Right forelimb (tissue), 1 donor: Measurements from ENCODE around the gene OR6C65.
"Not testable (repeated sequence)": the region's sequence is repeated elsewhere in the genome, so short reads cannot be mapped to it uniquely, and the experiment has no call there.

Experiments
- DNase-seq: peaks from one replicate; pipeline ENCODE4 v3.0.0-alpha.2; 2018

Gene OR6C65

GRCh38 chr12:55400229-55400628 is at the start of gene OR6C65:
Gene OR6C65, plus strand, starts transcription at chr12:55400529. Its CDS starts 0 bp downstream, at chr12:55400529.
- DNase-seq, result no peak

DNA sequence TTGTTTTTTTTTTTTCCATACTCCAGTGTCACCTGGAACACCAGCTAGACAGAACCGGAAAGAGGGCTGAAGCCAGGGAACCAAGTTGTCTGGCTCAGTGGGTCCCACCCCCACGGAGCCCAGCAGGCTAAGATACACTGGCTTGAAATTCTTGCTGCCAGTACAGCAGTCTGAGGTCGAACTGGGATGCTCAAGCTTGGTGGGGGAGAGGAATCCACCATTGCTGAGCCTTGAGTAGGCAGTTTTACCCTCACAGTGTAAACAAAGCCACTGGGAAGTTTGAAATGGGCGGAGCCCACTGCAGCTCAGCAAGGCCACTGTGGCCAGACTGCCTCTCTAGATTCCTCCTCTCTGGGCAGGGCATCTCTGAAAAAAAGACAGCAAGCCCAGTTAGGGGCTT is 45.0 kb upstream of the OR6C65 start:
- not testable (repeated sequence) for DNase-seq

GRCh38 chr12:55362675-55363074 is 37.7 kb upstream of the OR6C65 start, which contains the start of gene OR6C75:
Gene OR6C75, plus strand, starts transcription at chr12:55362975. Its CDS starts 2,136 bp downstream, at chr12:55365111.
- no peak for DNase-seq

DNA sequence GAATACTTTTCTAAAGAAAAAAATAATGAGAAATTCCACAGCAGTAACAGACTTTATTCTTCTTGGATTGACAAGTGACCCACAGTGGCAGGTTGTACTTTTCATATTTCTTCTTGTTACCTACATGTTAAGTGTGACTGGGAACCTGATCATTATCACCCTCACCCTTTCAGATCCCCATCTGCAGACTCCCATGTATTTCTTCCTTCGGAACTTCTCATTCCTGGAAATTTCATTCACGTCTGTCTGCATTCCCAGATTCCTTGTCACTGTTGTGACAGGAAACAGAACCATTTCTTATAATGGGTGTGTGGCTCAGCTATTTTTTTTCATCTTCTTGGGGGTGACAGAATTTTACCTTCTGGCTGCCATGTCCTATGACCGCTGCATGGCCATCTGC is 35.2 kb upstream of the OR6C65 start:
- DNase-seq, result no peak

GRCh38 chr12:55372521-55372920 is 27.8 kb upstream of the OR6C65 start:
- no peak for DNase-seq

DNA sequence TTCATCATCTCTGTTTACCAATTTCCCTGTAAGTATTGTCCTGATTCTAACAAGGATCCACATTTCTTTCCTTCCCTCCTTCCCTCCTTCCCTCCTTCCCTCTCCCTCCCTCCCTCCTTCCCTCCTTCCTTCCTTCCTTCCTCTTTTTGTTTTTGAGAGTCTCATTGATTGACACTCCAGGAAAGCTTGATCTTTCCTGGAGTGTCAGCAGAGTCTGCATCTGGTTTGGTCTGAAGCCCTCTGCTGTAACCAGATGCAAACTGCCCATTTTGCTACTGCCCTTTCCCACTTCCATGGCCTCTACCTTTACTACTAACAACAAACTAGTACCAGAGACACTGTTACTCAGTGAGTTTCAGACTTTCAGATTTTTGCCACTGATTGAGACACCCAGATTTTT is 14.4 kb upstream of the OR6C65 start:
- no peak for DNase-seq

GRCh38 chr12:55392032-55392795 is 8.1 kb upstream of the OR6C65 start:
- DNase-seq, result no peak

- no peak for DNase-seq
Observed at GRCh38 chr12:55396326-55396725, 4.0 kb upstream of the OR6C65 start.

DNA sequence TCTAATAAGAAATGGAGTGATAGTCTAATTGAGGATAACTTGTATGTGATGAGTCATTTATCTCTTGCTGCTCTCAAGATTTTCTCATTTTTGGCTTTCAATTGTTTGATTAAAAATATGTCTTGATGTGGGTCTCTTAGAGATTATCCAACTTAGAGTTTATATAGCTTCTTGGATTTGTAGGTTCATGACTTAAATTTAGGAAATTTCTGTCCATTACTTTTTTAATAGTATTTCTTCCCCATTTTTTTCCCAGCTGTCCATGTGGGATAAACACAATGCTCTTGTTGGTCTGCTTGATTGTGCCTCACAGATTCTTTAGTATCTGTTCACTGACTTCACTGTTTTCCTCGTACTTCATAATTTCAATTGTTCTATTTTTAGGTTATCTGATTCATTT is 7.5 kb downstream of the OR6C65 start:
- no peak for DNase-seq

GRCh38 chr12:55409133-55409532 is 8.8 kb downstream of the OR6C65 start:
- not testable (repeated sequence) for DNase-seq

- not testable (repeated sequence) for DNase-seq
Observed at GRCh38 chr12:55412138-55412537, 11.8 kb downstream of the OR6C65 start.

- not testable (repeated sequence) for DNase-seq
Observed at GRCh38 chr12:55413498-55414388, 13.4 kb downstream of the OR6C65 start.

- DNase-seq, result not testable (repeated sequence)
Observed at GRCh38 chr12:55414396-55414823, 14.1 kb downstream of the OR6C65 start.

DNA sequence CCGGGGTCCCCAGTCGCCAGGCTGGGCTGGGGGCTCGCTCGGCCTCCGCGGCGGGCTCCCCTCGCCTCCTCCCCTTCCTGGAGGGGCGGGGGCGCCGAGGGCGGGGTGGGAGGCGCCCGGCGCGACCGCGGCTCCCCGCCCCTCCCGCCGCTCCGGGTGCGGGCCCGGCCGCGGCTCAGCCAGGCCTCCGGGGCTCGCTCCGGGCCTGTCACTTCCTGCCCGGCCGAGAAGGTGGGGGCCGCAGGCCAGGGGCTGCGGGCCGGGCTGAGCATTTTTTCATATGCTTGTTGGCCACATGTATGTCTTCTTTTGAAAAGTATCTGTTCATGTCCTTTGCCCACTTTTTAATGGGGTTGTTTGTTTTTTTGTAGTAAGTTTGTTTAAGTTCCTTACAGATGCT is 14.6 kb downstream of the OR6C65 start:
- not testable (repeated sequence) for DNase-seq

DNA sequence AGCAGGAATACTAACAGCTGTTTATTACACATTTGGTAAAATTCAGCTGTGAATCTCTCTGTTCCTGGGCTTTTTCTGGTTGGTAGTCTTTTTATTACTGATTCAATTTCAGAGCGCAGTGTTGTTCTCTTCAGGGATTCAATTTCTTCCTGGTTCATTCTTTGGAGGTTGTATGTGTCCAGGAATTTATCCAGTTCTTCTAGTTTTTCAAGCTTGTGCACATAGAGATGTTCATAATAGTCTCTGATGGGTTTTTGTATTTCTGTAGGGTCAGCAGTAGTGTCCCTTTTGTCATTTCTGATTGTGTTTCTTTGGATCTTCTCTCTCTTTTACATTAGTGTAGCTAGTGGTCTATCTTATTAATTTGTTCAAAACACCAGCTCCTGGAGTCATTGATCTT is 16.6 kb downstream of the OR6C65 start:
- DNase-seq, result no peak

DNA sequence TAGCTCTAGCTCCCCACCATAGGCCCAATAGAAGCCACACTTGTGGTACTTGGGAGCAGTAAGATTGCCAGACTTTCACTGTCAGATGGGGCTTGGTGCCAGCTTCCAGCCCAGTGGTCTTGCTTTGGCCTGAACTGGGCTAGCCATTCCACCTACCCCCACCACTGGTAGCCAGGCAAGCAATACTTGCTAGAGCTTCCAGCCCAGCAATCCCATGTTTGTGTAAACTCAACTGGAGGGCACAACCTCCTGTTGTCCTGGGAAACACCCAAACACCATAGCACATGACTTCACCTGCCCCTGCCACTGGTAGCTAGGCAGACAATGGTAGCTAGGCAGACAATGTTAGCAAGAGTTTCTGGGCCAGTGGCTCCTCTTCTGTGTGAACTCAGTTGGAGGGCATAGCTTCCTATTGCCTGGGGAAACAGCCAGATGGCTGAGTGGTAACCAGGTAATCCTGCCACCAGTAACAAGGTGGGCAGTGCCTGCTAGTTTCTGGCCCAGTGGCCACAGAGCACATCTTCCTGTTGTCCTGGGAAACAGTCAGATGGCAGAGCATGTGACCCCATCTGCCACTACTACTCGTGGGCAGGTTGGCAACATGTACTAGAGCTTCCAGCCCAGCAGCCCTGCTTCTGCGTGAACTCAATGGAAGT is 20.1 kb downstream of the OR6C65 start:
- DNase-seq, result no peak

- no peak for DNase-seq
Observed at GRCh38 chr12:55425954-55426353, 25.6 kb downstream of the OR6C65 start, which contains the start of gene OR6C76. Gene OR6C76, plus strand, starts transcription at chr12:55426254. Its CDS starts 0 bp downstream, at chr12:55426254.

DNA sequence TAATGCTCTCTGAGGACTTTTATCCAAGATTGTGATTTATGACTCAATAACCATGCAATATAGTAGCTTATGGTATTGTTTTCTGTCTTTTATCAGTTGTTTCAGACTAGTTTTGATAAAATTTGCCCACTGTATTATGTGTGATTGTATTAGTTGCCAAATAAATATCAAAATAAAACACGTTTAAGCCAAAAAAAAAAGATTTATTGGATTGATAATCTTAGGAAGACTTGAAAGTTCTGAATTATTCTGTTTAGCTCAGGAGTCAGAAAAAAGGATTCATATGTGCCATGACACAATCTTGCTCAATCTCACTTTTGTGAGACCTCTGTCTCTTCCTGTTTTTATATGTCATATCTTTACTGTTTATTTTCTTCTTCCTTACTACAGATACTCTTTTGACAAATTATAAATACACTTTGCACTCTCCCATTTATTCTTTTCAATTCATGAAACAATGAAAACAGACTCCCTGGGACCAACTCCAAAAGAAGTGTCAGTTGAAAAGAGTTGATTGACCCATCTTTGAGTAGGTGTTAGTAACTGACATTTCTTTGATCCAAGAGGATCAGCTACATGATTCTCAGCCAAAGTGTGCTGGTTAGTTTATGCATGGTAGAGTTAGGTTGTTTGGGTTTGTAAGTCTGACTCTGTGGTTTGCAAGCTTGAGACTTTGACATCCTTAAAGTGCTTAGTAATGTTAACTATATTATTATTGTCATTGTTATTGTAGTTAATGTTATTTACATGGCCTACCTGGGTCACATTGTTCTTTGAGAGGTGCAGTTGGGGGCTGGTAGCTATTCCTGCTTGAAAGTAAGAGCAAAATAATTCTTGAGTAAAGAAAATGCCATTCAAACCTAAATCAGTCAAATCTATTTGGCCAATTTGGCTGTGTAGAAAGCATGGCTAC is 28.3 kb downstream of the OR6C65 start:
- DNase-seq, result no peak

- not testable (repeated sequence) for DNase-seq
Observed at GRCh38 chr12:55441233-55441632, 40.9 kb downstream of the OR6C65 start.

GRCh38 chr12:55443776-55444175 is 43.4 kb downstream of the OR6C65 start, which contains the start of gene OR6C2:
Gene OR6C2, plus strand, starts transcription at chr12:55444076. Its CDS starts 8,138 bp downstream, at chr12:55452214.
- DNase-seq, result no peak

DNA sequence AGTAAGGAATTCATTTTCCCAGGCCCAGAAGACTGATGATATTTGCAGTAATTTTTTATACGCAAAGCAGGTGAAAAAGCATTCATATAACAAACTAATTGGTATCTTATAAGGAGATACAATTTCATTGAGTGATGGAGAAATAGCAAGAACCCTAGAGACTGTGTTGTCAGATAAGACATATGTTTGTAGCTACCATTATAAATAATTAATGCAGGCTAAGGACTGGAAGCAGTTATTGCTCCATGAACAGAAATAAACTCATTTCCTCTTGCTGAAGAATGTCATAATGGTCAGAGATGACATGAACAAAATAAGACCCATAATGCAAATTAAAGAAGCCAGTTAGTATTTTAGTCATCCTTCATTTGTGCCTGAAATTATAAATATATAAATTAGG is 45.0 kb downstream of the OR6C65 start:
- DNase-seq, result no peak

- no peak for DNase-seq
Observed at GRCh38 chr12:55446326-55446725, 46.0 kb downstream of the OR6C65 start.
